ENCODE results near the gene SERINC3. TPM values are rescaled to one million over a fixed set of nuclear protein-coding genes. Genes with fewer than 3 reads are reported as not detected.

Gene SERINC3
- polyA plus RNA-seq, 1 of the 3 experiments (the other 2 are of a cell fraction), result 105 TPM

DNA sequence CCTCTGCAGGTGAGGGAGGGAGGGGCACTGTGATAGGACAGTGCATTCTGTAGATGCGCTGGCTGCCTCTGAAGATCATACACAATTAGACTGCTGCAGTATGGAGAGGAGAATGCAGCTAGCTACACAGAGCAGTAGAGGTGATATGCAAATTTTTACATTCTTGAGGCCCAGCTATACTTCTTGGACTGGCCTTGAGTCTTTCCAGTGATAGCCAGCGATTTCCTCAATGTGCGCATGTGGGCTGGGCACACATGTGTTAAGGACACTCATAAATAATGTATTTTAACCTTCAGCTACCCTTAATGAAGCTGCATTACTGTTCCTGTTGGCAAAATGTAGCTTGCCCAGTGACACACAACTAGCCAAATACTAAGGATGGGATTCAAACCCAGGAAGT lies 27.2 kb downstream of the SERINC3 start (continued):
- TF ChIP-seq, protein P1, sequence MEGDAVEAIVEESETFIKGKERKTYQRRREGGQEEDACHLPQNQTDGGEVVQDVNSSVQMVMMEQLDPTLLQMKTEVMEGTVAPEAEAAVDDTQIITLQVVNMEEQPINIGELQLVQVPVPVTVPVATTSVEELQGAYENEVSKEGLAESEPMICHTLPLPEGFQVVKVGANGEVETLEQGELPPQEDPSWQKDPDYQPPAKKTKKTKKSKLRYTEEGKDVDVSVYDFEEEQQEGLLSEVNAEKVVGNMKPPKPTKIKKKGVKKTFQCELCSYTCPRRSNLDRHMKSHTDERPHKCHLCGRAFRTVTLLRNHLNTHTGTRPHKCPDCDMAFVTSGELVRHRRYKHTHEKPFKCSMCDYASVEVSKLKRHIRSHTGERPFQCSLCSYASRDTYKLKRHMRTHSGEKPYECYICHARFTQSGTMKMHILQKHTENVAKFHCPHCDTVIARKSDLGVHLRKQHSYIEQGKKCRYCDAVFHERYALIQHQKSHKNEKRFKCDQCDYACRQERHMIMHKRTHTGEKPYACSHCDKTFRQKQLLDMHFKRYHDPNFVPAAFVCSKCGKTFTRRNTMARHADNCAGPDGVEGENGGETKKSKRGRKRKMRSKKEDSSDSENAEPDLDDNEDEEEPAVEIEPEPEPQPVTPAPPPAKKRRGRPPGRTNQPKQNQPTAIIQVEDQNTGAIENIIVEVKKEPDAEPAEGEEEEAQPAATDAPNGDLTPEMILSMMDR (IDR thresholded peaks at IDR 0.05), result no peak
- TF ChIP-seq, protein P2, sequence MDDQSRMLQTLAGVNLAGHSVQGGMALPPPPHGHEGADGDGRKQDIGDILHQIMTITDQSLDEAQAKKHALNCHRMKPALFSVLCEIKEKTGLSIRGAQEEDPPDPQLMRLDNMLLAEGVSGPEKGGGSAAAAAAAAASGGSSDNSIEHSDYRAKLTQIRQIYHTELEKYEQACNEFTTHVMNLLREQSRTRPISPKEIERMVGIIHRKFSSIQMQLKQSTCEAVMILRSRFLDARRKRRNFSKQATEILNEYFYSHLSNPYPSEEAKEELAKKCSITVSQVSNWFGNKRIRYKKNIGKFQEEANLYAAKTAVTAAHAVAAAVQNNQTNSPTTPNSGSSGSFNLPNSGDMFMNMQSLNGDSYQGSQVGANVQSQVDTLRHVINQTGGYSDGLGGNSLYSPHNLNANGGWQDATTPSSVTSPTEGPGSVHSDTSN (IDR thresholded peaks at IDR 0.05), result no peak
- TF ChIP-seq, protein P3, sequence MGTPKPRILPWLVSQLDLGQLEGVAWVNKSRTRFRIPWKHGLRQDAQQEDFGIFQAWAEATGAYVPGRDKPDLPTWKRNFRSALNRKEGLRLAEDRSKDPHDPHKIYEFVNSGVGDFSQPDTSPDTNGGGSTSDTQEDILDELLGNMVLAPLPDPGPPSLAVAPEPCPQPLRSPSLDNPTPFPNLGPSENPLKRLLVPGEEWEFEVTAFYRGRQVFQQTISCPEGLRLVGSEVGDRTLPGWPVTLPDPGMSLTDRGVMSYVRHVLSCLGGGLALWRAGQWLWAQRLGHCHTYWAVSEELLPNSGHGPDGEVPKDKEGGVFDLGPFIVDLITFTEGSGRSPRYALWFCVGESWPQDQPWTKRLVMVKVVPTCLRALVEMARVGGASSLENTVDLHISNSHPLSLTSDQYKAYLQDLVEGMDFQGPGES (IDR thresholded peaks at IDR 0.05; ENCODE audit: low read depth, low read length), result no peak
- TF ChIP-seq GATA2 (CRISPR knock-in tag; IDR thresholded peaks at IDR 0.05), result no peak
- TF ChIP-seq POLR2AphosphoS5 (IDR thresholded peaks at IDR 0.05; ENCODE audit: low read depth, low read length), result no peak
- no peak for TF ChIP-seq ELF1 (IDR thresholded peaks at IDR 0.05)
- TF ChIP-seq MEF2A (IDR thresholded peaks at IDR 0.05; ENCODE audit: borderline replicate concordance, low read depth), result no peak
- TF ChIP-seq, protein P4, sequence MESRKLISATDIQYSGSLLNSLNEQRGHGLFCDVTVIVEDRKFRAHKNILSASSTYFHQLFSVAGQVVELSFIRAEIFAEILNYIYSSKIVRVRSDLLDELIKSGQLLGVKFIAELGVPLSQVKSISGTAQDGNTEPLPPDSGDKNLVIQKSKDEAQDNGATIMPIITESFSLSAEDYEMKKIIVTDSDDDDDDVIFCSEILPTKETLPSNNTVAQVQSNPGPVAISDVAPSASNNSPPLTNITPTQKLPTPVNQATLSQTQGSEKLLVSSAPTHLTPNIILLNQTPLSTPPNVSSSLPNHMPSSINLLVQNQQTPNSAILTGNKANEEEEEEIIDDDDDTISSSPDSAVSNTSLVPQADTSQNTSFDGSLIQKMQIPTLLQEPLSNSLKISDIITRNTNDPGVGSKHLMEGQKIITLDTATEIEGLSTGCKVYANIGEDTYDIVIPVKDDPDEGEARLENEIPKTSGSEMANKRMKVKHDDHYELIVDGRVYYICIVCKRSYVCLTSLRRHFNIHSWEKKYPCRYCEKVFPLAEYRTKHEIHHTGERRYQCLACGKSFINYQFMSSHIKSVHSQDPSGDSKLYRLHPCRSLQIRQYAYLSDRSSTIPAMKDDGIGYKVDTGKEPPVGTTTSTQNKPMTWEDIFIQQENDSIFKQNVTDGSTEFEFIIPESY (IDR thresholded peaks at IDR 0.05; ENCODE audit: borderline replicate concordance, low read depth), result no peak
- no peak for TF ChIP-seq JUND (IDR thresholded peaks at IDR 0.05)
- no peak for TF ChIP-seq TAF1 (IDR thresholded peaks at IDR 0.05; ENCODE audit: borderline replicate concordance, low read depth, low read length)
- no peak for TF ChIP-seq TCF12 (IDR thresholded peaks at IDR 0.05)

DNA sequence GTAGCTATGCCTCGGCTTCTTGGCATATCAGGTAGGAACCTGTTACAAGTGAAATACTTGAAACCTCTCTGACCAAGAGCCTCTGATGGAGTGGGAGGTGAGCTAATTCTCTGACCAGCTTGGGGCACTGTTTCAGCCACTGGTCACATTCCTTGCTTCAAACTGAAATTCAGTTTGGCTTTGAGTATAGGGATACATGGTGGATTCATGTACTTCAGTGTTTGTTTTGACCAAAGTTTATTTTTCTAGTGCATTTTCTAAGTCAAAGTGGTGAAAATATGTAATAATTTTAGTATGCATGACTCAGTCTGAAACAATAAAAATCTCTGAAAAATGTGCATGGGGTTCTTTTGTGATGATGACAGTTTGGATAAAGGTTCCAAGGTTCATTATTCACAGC lies 27.6 kb downstream of the SERINC3 start:
- Histone ChIP-seq H3K79me2 (ENCODE audit: insufficient read depth) (0 out of 2 replicates have a peak, but pooled peaks cover 7% of the 10 kb centered on the region), H3K9me2 (no peaks in the 10 kb centered on the region), H3K36me3 (replicated peaks in 1 of 2; ENCODE audit: control insufficient read depth in 1 of 2, insufficient read depth in 2 of 2, low read length in 1 of 2) (peaks cover 53 to 70% of the 10 kb centered on the region in 2 experiments), H4K20me1 (ENCODE audit: insufficient read depth) (no peaks in the 10 kb centered on the region), H3K4me3 (ENCODE audit: low read depth in 2 of 2, low read length in 1 of 2) (no peak overlapping the region), H3K27ac (ENCODE audit: low read depth in 2 of 2, low read length in 1 of 2) (peak overlapping the region in 1 of 2 experiments; percentile 100; a peak in 2 of 4 replicates), H3K27me3 (ENCODE audit: insufficient read depth) (no peaks in the 10 kb centered on the region), H3F3A (replicated peaks; ENCODE audit: insufficient read depth) (peaks cover 61% of the 10 kb centered on the region), H3K4me2 (peak overlapping the region; percentile 51), H3K4me1 (ENCODE audit: control insufficient read depth in 1 of 2, insufficient read depth in 2 of 2, low read depth in 1 of 2, low read length in 1 of 2) (peaks cover 0 to 44% of the 10 kb centered on the region in 2 experiments; a peak in 2 of 4 replicates), H3K9ac (peak overlapping the region; percentile 70), H3K9me3 (no peaks in the 10 kb centered on the region), H2AFZ (ENCODE audit: low read depth) (no peak overlapping the region)
- ChIA-PET POLR2A (no interaction called here), CTCF (interaction anchor here (0.9 to 4.2 kb wide), 3 partner anchors 9 to 183 kb away, joined by 3 to 17 read pairs (median 3); partner anchors contain the start of gene FITM2)
- WGBS (ENCODE audit: low lambda C conversion rate), result 90% methylated on average over 1 of the region's 1 CpG
- no peak for TF ChIP-seq FOXJ3 (CRISPR knock-in tag; IDR thresholded peaks at IDR 0.05)
- no peak for TF ChIP-seq GABPA (IDR thresholded peaks at IDR 0.05; ENCODE audit: low read depth)
- TF ChIP-seq, protein P2 (IDR thresholded peaks at IDR 0.05), result peak; percentile 12; the same call in 1 of the 2 replicates
- TF ChIP-seq, protein P5, sequence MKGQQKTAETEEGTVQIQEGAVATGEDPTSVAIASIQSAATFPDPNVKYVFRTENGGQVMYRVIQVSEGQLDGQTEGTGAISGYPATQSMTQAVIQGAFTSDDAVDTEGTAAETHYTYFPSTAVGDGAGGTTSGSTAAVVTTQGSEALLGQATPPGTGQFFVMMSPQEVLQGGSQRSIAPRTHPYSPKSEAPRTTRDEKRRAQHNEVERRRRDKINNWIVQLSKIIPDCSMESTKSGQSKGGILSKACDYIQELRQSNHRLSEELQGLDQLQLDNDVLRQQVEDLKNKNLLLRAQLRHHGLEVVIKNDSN (IDR thresholded peaks at IDR 0.05; ENCODE audit: borderline replicate concordance, low read depth), result no peak
- TF ChIP-seq, protein P1 (IDR thresholded peaks at IDR 0.05), result peak; percentile 30
- TF ChIP-seq POLR2AphosphoS5 (IDR thresholded peaks at IDR 0.05; ENCODE audit: low read depth, low read length), result no peak
- TF ChIP-seq FOSL2 (IDR thresholded peaks at IDR 0.05; ENCODE audit: borderline replicate concordance, low read depth), result no peak
- no peak for DNase-seq

All from SK-N-SH (cell line).